Retinal pigment epithelial cell (primary cell): ENCODE results near the gene DRG2.

Source experiments
- DNase-seq: peaks from one replicate; pipeline ENCODE4 v3.0.0-alpha.2; 2010; ENCODE audit warnings: low read depth
- H3K4me3 ChIP-seq: 2 replicates; pipeline ENCODE4 v1.5.1; 2011; ENCODE audit warnings: mild to moderate bottlenecking, low read length, control low read depth, moderate library complexity
- CTCF ChIP-seq: conservative IDR thresholded peaks from 2 replicates; pipeline ENCODE4 v1.5.1; 2011; ENCODE audit warnings: low read depth, low read length, control low read depth, inconsistent platforms

The DRG2 gene

GRCh38 chr17:18121144-18121910 is 33.6 kb downstream of the DRG2 start:
- no peak for DNase-seq
- H3K4me3 ChIP-seq, result no peak overlapping the region
- TF ChIP-seq CTCF, result no peak

- no peak for TF ChIP-seq CTCF
- DNase-seq, result no peak
- no peak overlapping the region for H3K4me3 ChIP-seq
These were observed 35.4 kb downstream of the DRG2 start for GRCh38 chr17:18122990-18123753.

GRCh38 chr17:18124345-18125126 is 36.8 kb downstream of the DRG2 start:
- no peak overlapping the region for H3K4me3 ChIP-seq
- no peak for DNase-seq
- TF ChIP-seq CTCF, result no peak

GRCh38 chr17:18129041-18129502 is 41.3 kb downstream of the DRG2 start:
- peak; percentile 34 for DNase-seq
- no peak overlapping the region for H3K4me3 ChIP-seq
- TF ChIP-seq CTCF, result no peak

- no peak overlapping the region for H3K4me3 ChIP-seq
- TF ChIP-seq CTCF, result no peak
- DNase-seq, result no peak
These were observed 45.0 kb downstream of the DRG2 start for GRCh38 chr17:18132711-18133110.

GRCh38 chr17:18136357-18136756 is 48.6 kb downstream of the DRG2 start:
- TF ChIP-seq CTCF, result no peak
- no peak overlapping the region for H3K4me3 ChIP-seq
- no peak for DNase-seq
